ENCODE results near the gene SOX8. TPM values are rescaled to one million over a fixed set of nuclear protein-coding genes. Genes with fewer than 3 reads are reported as not detected.

The SOX8 gene
- total RNA-seq, 1 donor from 2014 or later = 0.98 TPM

DNA sequence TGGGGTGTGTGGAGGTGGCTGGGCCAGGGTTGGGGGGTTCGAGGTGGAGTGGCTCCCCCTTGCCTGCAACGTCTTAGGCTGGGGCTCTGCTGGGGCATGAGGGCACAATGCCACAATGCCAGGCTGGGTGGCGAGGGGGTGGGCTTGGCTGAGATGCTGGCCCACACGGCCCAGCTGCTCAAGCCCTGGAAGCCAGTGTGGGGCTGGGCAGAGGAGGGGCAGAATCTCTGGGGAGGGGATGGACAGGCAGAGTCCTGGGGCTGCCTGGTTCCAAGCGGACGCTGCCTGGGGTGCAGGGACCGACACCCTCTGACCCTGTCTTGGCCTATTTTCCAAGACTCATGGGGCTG lies 53.5 kb downstream of the SOX8 start:
- peaks cover 6% of the 10 kb centered on the region for H3K4me1 ChIP-seq (ENCODE audit: insufficient read depth, low read length)
- TF ChIP-seq EZH2 (IDR thresholded peaks at IDR 0.05; ENCODE audit: insufficient read depth, low read length) (no peak), CTCF (IDR thresholded peaks at IDR 0.05; ENCODE audit: insufficient read depth, low read depth, low read length) (no peak)
- H4K20me1 ChIP-seq (ENCODE audit: insufficient read depth, low read length) = no peaks in the 10 kb centered on the region
- DNase-seq (ENCODE audit: low read depth) (no peak), FAIRE-seq (no peak)
- H3K9me3 ChIP-seq (ENCODE audit: insufficient read depth, low read depth, low read length) = peaks cover 9% of the 10 kb centered on the region
- peaks cover 12% of the 10 kb centered on the region for H3K27me3 ChIP-seq (ENCODE audit: insufficient read depth, low read length)
- no peaks in the 10 kb centered on the region for H3K9me3 Mint-ChIP-seq (ENCODE audit: unreplicated experiment)
- H3K27ac Mint-ChIP-seq (ENCODE audit: unreplicated experiment) = no peak overlapping the region
- no peaks in the 10 kb centered on the region for H3K4me1 Mint-ChIP-seq (ENCODE audit: low read depth, unreplicated experiment)
- H3K9ac ChIP-seq (ENCODE audit: low read length) = no peak overlapping the region
- H2AFZ ChIP-seq (ENCODE audit: low read depth, low read length) = no peak overlapping the region
- H3K27me3 Mint-ChIP-seq (ENCODE audit: low read depth, unreplicated experiment) = peaks cover 2% of the 10 kb centered on the region
- no peaks in the 10 kb centered on the region for H3K79me2 ChIP-seq (ENCODE audit: insufficient read depth, low read length)
- no peak overlapping the region for H3K4me3 ChIP-seq (ENCODE audit: insufficient read depth, low read depth, low read length)
- no peaks in the 10 kb centered on the region for H3K36me3 Mint-ChIP-seq (ENCODE audit: low read depth, unreplicated experiment)
- H3K4me3 Mint-ChIP-seq (ENCODE audit: unreplicated experiment) = no peak overlapping the region
- no peak overlapping the region for H3K27ac ChIP-seq (ENCODE audit: low read depth, low read length)
- no peaks in the 10 kb centered on the region for H3K36me3 ChIP-seq (ENCODE audit: insufficient read depth, low read length)
- no peak overlapping the region for H3K4me2 ChIP-seq (ENCODE audit: low read length)

GRCh38 chr16:1036166-1036565 lies 54.6 kb downstream of the SOX8 start:
- Mint-ChIP-seq H3K36me3 (ENCODE audit: low read depth, unreplicated experiment) (no peaks in the 10 kb centered on the region), H3K9me3 (ENCODE audit: unreplicated experiment) (no peaks in the 10 kb centered on the region)
- no peak for FAIRE-seq

More at GRCh38 chr16:1036166-1036565, 54.6 kb downstream of the SOX8 start:
- H3K9me3 ChIP-seq (ENCODE audit: insufficient read depth, low read depth, low read length) = peaks cover 9% of the 10 kb centered on the region
- H3K27ac ChIP-seq (ENCODE audit: low read depth, low read length) = no peak overlapping the region
- no peaks in the 10 kb centered on the region for H4K20me1 ChIP-seq (ENCODE audit: insufficient read depth, low read length)
- Mint-ChIP-seq H3K4me1 (ENCODE audit: low read depth, unreplicated experiment) (no peaks in the 10 kb centered on the region), H3K27me3 (ENCODE audit: low read depth, unreplicated experiment) (peaks cover 2% of the 10 kb centered on the region), H3K27ac (ENCODE audit: unreplicated experiment) (no peak overlapping the region), H3K4me3 (ENCODE audit: unreplicated experiment) (no peak overlapping the region)
- H3K4me2 ChIP-seq (ENCODE audit: low read length) = no peak overlapping the region
- H3K36me3 ChIP-seq (ENCODE audit: insufficient read depth, low read length) = no peaks in the 10 kb centered on the region
- no peak overlapping the region for H3K9ac ChIP-seq (ENCODE audit: low read length)
- peaks cover 6% of the 10 kb centered on the region for H3K4me1 ChIP-seq (ENCODE audit: insufficient read depth, low read length)
- H3K4me3 ChIP-seq (ENCODE audit: insufficient read depth, low read depth, low read length) = no peak overlapping the region
- peaks cover 12% of the 10 kb centered on the region for H3K27me3 ChIP-seq (ENCODE audit: insufficient read depth, low read length)
- TF ChIP-seq CTCF (IDR thresholded peaks at IDR 0.05; ENCODE audit: insufficient read depth, low read depth, low read length) = no peak
- no peak for TF ChIP-seq EZH2 (IDR thresholded peaks at IDR 0.05; ENCODE audit: insufficient read depth, low read length)
- no peak overlapping the region for H2AFZ ChIP-seq (ENCODE audit: low read depth, low read length)
- no peak for DNase-seq (ENCODE audit: low read depth)
- H3K79me2 ChIP-seq (ENCODE audit: insufficient read depth, low read length) = no peaks in the 10 kb centered on the region

Other genes starting within 250 kb of the SOX8 start
- gene CIAO3, start 240.8 kb upstream of the SOX8 start, total RNA-seq = 18.5 and 19.6 TPM in 2 replicates
- not detected in 2 replicates for gene MSLN, start 221.0 kb upstream of the SOX8 start, total RNA-seq
- gene RPUSD1, start 193.4 kb upstream of the SOX8 start, total RNA-seq = 27.5 and 28.8 TPM in 2 replicates
- 9.8 and 14.8 TPM in 2 replicates for gene CHTF18, start 193.2 kb upstream of the SOX8 start, total RNA-seq
- not detected in 2 replicates for gene GNG13, start 181.0 kb upstream of the SOX8 start, total RNA-seq
- 12.6 and 15.0 TPM in 2 replicates for gene LMF1, start 10.8 kb upstream of the SOX8 start, total RNA-seq
- gene SSTR5, start 91.0 kb downstream of the SOX8 start, total RNA-seq = not detected in 2 replicates
- gene C1QTNF8, start 114.5 kb downstream of the SOX8 start, total RNA-seq = not detected in 2 replicates
- 21.7 and 30.5 TPM in 2 replicates for gene CACNA1H, start 171.3 kb downstream of the SOX8 start, total RNA-seq
- not detected in 2 replicates for gene TPSG1, start 243.5 kb downstream of the SOX8 start, total RNA-seq
- gene TPSB2, start 248.4 kb downstream of the SOX8 start, total RNA-seq = not detected in 2 replicates